KOPT-K1 (cell line): ENCODE data around the gene TNFAIP8L1.

Experiments
- H3K27ac ChIP-seq: fragments of 200-600 bp; sonication (generic); 2 replicates; pipeline ENCODE4 v1.5.1; 2016; ENCODE audit warnings: antibody characterized with exemption, mild to moderate bottlenecking, low read depth, low read length; ENCODE audit not compliant: poor library complexity, severe bottlenecking
- H3K36me3 ChIP-seq: fragments of 200-600 bp; sonication (generic); 2 replicates; pipeline ENCODE4 v1.5.1; 2017; ENCODE audit warnings: antibody characterized with exemption, mild to moderate bottlenecking, low read length, moderate library complexity; ENCODE audit not compliant: insufficient read depth
- H3K9me3 ChIP-seq: fragments of 200-600 bp; sonication (generic); 2 replicates; pipeline ENCODE4 v1.5.1; 2017; ENCODE audit warnings: antibody characterized with exemption, low read length, mild to moderate bottlenecking; ENCODE audit not compliant: insufficient read depth, poor library complexity, severe bottlenecking

TNFAIP8L1 gene

GRCh38 chr19:4654437-4655361 is 15.4 kb downstream of the TNFAIP8L1 start:
- H3K27ac ChIP-seq, result no peak overlapping the region
- no peaks in the 10 kb centered on the region for H3K9me3 ChIP-seq
- peaks cover 68% of the 10 kb centered on the region for H3K36me3 ChIP-seq

- H3K36me3 ChIP-seq, result peaks cover 82% of the 10 kb centered on the region
- H3K9me3 ChIP-seq, result no peaks in the 10 kb centered on the region
- H3K27ac ChIP-seq, result no peak overlapping the region
Observed at GRCh38 chr19:4656102-4656501, 16.8 kb downstream of the TNFAIP8L1 start.

DNA sequence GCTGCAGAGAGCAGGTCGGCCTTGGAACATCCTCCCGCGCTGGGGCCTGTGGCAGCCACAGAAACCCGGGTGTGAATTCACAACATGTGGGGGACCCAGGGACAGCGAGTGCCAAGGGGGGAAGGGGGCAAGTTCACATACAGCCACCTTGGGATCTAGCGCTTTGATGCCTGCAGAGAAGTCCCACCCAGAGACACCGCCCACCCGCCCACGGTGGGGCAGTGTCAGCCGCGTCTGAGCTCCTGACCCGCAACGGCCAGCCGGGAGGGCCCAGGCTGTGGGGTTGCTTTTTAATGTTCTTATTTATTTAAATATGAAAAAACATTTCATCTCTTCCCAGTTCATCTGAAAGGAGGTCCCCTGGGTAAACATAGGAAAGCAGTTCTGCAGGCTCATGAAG is 17.9 kb downstream of the TNFAIP8L1 start:
- H3K9me3 ChIP-seq, result no peaks in the 10 kb centered on the region
- peaks cover 88% of the 10 kb centered on the region for H3K36me3 ChIP-seq
- no peak overlapping the region for H3K27ac ChIP-seq

DNA sequence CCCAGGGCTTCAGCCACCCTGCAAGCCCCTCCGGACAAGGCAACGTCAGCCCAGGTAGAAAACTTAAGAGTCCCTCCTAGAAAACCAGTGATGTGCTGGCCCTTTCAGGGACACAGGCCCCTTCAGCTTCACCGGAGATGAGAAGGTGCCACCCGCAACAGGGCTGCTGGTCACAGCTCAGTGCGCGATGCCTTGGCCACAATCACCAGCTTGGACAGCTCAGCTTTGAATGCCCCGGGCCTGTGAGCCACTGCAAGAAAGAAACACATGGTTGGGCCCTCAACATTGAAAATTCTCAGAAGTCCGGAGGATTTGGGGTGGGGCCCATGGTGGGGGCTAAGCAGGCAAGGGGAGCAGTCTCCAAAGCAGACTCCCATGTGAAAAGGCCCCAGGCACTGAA is 18.5 kb downstream of the TNFAIP8L1 start:
- H3K36me3 ChIP-seq, result peaks cover 88% of the 10 kb centered on the region
- no peak overlapping the region for H3K27ac ChIP-seq
- H3K9me3 ChIP-seq, result no peaks in the 10 kb centered on the region

- Histone ChIP-seq H3K27ac (no peak overlapping the region), H3K9me3 (no peaks in the 10 kb centered on the region), H3K36me3 (peaks cover 88% of the 10 kb centered on the region)
Observed at GRCh38 chr19:4660181-4660791, 21.0 kb downstream of the TNFAIP8L1 start.

- peaks cover 91% of the 10 kb centered on the region for H3K36me3 ChIP-seq
- no peak overlapping the region for H3K27ac ChIP-seq
- no peaks in the 10 kb centered on the region for H3K9me3 ChIP-seq
Observed at GRCh38 chr19:4660993-4661392, 21.7 kb downstream of the TNFAIP8L1 start.

DNA sequence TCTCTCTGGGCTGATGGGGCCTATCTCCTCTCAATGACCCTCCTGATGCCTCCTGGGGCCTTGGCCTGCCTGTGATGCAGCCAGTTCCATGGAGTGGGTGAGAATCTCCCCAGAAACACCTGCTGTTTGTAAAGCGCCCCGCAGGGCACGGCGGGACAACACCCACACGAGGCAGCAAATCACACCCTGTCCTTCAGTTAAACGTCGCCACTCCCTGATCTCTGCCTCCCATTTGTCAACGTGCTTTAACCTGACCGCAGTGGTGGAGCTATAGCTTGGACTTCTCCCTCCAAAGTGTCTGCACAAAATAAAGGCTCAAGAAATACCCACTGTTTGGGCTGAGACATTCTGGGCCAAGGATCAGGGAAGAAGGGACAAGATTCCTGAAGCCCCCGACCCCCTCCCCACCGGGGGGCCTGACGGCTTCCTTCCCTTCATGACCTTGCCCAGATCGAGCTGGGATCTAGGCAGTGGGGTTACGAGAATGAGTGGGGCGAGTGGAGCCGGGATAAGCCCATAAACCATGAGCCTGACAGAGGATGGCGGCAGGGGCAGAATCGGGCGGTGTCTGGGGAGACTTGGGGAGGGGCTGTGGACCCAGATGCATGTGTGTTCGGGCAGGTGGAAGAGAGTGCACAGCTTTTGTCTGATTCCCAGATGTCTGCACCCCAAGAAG is 22.8 kb downstream of the TNFAIP8L1 start:
- Histone ChIP-seq H3K36me3 (peaks cover 90% of the 10 kb centered on the region), H3K27ac (no peak overlapping the region), H3K9me3 (no peaks in the 10 kb centered on the region)

DNA sequence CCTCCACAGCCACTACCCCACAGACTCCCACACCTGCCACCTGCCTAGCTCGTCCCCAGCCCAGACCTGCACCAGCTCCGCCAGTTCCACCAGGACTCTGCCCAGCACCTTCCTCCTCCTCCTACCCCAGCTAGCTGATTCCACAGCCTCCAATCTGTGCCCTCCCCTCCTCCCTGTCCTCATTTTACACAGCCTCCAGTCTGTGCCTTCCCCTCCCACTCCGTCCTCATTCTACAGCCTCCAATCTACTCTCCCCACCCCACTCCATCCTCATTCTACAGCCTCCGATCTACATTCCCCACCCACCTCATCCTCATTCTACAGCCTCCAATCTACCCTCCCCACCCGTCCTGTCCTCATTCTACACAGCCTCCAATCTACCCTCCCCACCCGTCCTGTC is 23.5 kb downstream of the TNFAIP8L1 start:
- H3K27ac ChIP-seq, result no peak overlapping the region
- peaks cover 90% of the 10 kb centered on the region for H3K36me3 ChIP-seq
- no peaks in the 10 kb centered on the region for H3K9me3 ChIP-seq

DNA sequence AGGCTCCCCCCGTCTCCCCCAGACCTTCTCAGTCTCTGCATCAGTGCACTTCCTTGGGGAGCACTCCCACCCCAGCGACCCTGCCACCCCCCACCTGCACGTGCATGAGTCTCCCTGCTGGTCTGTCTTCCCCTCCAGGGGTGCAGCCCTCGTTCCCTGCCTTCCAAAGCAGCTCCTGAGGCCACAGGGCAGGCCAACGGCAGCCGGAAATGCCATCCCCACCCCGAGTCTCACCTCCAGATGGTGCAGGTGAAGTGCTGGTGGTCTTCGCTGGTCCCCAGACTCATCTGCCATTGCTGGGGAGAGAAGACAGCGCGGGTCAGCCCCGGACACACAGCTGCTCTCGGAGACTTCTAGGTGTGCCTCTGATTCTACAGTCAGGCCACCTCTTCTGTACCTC is 25.3 kb downstream of the TNFAIP8L1 start:
- Histone ChIP-seq H3K9me3 (no peaks in the 10 kb centered on the region), H3K36me3 (peaks cover 85% of the 10 kb centered on the region), H3K27ac (no peak overlapping the region)

GRCh38 chr19:4669723-4670480 is 30.6 kb downstream of the TNFAIP8L1 start, which contains the start of gene MYDGF:
Gene MYDGF, minus strand, starts transcription at chr19:4670342. Its CDS starts 8 bp downstream, at chr19:4670334.
- H3K27ac ChIP-seq, result peak within 1 kb of the TSS; percentile 52
- H3K36me3 ChIP-seq, result peaks cover 40% of the 10 kb centered on the region
- H3K9me3 ChIP-seq, result no peaks in the 10 kb centered on the region

DNA sequence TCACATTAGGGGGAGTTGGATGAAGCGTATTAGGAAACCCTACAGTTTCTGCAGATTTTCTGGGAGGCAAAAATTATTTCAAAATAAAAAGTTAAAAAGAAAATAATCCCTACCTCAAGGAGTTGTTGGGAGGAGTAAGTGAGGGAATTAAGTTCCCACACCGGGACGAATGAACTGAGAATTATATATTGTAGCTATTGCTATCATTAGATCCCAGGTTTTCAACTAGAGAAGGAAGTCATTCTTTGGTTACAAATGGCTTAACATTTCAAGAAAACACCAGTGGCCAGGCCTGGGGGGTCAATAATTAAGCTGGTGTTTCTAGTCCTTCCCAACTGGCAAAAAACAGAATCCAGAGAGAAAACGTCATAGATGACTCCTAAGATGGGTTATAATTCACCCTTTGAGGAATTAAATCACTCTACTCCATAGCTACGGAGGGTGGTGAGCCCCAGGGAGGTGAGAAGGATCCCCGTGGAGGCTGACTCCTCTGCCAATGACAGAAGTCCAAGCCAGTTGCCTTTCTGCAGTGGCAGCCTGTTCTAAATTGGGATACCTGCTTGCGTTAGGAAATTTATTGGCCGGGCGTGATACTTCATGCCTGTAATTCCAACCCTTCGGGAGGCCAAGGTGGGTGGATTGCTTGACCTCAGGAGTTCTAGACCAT is 32.0 kb downstream of the TNFAIP8L1 start:
- H3K9me3 ChIP-seq, result no peaks in the 10 kb centered on the region
- H3K27ac ChIP-seq, result no peak overlapping the region
- H3K36me3 ChIP-seq, result peaks cover 30% of the 10 kb centered on the region

- Histone ChIP-seq H3K9me3 (no peaks in the 10 kb centered on the region), H3K27ac (no peak overlapping the region), H3K36me3 (peaks cover 30% of the 10 kb centered on the region)
Observed at GRCh38 chr19:4673216-4673615, 33.9 kb downstream of the TNFAIP8L1 start.

DNA sequence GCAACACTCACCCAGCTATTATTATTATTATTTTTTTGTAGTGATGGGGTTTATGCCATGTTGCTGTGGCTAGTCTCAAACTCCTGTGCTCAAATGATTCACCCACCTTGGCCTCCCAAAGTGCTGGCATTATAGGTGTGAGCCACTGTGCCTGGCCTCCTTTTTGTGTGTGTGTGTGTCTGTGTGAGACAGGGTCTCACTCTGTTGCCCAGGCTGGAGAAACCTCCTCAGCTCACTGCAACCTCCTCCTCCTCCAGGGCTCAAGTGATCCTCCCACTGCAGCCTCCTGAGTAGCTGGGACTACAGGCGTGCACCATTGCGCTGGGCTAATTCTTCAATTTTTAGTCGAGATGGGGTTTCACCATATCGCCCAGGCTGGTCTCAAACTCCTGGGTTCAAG is 34.4 kb downstream of the TNFAIP8L1 start:
- H3K27ac ChIP-seq, result no peak overlapping the region

DNA sequence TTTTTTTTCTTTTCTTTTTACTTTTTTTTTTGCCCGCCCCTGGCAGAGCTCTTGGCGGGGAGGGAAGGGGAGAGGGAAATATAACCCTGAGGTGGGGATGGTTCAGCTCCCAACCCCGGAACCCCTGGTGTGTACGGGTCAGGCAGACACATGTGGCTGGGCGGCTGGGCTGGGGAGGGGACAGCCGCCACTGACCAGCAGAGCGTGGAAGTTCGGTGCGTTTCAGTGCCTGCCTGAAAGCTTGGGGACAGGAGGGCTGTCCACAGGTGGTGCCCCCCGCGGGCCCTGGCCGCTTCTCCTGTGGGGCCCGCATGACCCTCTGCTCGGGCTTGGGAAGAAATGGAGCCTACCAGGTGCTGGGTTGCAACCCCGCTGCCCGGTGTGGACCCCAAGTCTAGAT is 36.0 kb downstream of the TNFAIP8L1 start:
- H3K36me3 ChIP-seq, result peaks cover 41% of the 10 kb centered on the region

More for the DNA sequence above, 34.4 kb downstream of the TNFAIP8L1 start:
- Histone ChIP-seq H3K9me3 (no peaks in the 10 kb centered on the region), H3K36me3 (peaks cover 30% of the 10 kb centered on the region; the same call in 1 of the 2 replicates)

More for the DNA sequence above, 36.0 kb downstream of the TNFAIP8L1 start:
- Histone ChIP-seq H3K27ac (no peak overlapping the region), H3K9me3 (no peaks in the 10 kb centered on the region)
